ENCODE data around the gene BOD1L1. TPM values are rescaled to one million over a fixed set of nuclear protein-coding genes. Genes with fewer than 3 reads are reported as not detected.

The BOD1L1 gene
- total RNA-seq, 1 donor = 38.0 TPM

DNA sequence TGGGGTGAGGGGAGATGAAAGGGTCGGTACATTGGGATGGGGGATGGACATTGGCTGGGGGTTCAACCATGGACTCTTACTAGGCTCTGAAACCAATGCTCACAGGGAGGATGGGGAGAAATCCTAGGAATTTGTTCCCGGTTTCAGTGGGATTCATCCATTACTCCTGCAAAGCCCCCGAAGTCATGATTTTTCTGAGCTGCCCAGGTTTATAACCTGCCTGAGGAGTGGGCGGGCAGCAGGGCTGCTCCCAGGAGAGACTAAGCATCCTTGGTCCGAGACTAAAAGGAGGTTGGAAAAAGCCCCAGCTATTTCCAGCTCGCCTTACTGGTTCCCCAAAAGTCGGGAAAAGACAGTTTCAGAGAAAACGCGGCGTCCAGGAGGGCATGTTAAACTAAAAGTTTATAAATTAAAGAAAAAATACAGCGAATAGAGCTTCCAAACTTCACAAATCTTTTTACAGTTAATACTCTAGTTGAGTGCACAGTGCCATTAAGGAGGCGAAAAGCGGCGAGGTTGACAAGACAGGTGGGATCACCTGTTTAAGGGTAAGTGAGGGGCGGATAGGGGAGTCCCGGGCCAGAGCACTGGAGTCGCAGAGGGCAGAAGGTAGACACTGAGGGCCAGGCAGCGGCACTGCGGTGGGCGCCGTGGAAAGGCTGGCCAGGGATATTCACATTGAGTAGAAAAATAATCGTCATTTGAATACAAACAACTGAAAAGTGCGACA lies 86.9 kb downstream of the BOD1L1 start:
- TF ChIP-seq, protein P1, sequence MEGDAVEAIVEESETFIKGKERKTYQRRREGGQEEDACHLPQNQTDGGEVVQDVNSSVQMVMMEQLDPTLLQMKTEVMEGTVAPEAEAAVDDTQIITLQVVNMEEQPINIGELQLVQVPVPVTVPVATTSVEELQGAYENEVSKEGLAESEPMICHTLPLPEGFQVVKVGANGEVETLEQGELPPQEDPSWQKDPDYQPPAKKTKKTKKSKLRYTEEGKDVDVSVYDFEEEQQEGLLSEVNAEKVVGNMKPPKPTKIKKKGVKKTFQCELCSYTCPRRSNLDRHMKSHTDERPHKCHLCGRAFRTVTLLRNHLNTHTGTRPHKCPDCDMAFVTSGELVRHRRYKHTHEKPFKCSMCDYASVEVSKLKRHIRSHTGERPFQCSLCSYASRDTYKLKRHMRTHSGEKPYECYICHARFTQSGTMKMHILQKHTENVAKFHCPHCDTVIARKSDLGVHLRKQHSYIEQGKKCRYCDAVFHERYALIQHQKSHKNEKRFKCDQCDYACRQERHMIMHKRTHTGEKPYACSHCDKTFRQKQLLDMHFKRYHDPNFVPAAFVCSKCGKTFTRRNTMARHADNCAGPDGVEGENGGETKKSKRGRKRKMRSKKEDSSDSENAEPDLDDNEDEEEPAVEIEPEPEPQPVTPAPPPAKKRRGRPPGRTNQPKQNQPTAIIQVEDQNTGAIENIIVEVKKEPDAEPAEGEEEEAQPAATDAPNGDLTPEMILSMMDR (IDR thresholded peaks at IDR 0.05; ENCODE audit: insufficient read depth, low read length) = no peak
- no peak overlapping the region for H3K4me3 ChIP-seq (ENCODE audit: low read depth, low read length)
- no peak for DNase-seq (ENCODE audit: low read depth)

DNA sequence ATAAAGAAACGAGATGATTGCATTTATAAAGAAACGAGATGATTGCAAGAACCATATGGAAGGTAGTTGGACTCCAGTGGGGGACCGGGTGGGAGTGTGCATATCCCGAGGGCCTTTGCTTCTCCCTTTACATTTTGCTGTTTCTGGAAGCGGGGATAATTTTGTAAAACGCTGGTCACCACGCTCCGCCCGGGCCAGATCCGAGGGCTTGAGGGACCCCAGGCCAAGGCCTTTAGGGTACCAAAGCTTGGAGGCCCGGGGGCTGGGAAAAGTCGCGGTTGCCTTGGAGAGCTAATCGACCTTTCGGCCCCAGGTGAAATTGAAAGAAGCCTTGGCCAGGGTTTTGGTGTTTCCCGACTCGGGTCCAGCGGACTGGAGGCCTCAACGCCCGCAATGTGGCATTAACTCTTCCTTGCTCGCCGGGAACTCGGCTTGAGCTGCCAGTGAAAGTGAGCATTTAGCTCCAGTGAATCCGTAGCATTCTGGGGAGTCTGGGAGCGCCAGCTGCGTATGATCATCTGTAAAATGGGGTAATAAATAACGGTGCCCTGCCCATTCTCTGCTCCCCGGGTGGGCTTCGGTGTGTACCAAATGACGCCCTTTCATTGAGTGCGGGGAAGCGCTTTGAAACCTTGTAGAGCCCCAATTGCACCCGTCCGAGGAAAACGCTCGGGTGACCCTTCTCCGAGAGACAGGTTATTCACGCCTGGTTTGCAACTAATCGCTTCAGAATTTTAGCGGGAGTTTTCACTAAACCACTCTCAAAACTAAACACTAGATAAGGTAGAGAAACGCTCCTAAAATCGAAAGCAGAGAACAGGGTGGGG lies 87.7 kb downstream of the BOD1L1 start:
- no peak for DNase-seq (ENCODE audit: low read depth)
- H3K4me3 ChIP-seq (ENCODE audit: low read depth, low read length) = no peak overlapping the region
- TF ChIP-seq, protein P1 (IDR thresholded peaks at IDR 0.05; ENCODE audit: insufficient read depth, low read length) = no peak

DNA sequence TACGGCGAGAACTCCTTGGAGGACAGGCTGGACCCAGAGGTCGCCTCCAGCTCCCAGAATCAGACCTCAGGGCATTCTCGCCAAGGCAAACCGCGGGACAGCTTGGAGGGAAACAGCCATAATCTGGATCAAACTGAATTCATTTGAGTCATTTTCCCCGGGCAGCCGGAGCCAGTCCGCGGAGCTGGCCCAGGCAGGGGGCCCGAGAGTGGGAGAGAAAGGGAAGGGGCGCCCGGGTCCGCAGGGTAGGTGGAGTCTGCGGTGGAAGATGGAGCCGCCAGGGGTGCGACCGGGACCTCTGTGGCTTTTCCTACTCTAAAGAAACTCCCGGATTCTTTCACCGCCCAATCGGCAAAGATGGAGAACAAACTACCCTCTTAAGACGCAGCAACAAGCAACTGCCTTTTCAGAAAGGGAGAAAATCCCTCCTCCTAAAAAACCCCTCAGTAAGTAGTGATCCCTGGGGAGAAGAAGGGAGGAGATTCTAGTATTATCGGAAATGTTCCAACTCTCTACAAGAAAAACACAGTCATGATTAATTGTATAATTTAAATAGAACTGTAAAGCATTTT lies 88.4 kb downstream of the BOD1L1 start:
- TF ChIP-seq, protein P1 (IDR thresholded peaks at IDR 0.05; ENCODE audit: insufficient read depth, low read length) = no peak
- H3K4me3 ChIP-seq (ENCODE audit: low read depth, low read length) = no peak overlapping the region
- no peak for DNase-seq (ENCODE audit: low read depth)

DNA sequence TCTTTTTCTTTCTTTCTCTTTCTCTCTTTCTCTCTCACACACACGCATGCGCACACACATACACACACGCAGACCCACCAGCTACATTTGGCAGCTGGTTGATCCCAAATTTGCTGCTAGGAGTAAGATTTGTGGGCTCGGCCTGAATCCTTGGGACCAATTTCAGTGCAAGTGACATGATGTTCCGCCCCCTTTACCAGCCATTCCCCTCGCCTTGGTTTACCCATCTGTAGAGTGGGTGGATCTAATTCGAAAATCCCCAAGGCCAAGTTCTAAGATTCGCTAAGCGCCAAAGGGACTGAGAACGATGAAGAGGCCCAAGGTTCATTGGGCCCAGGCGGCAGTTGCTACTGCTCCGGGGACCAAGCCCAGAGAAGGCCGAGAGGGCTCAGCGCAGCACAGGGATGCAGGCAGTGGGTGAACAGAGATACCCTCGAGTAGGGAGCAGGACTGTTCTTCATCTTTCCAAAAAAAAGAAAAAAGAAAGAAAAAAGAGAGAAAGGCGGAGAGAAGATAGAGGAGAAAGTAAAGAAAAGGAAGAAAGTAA lies 89.0 kb downstream of the BOD1L1 start:
- DNase-seq (ENCODE audit: low read depth) = no peak
- TF ChIP-seq, protein P1 (IDR thresholded peaks at IDR 0.05; ENCODE audit: insufficient read depth, low read length) = no peak
- H3K4me3 ChIP-seq (ENCODE audit: low read depth, low read length) = no peak overlapping the region

DNA sequence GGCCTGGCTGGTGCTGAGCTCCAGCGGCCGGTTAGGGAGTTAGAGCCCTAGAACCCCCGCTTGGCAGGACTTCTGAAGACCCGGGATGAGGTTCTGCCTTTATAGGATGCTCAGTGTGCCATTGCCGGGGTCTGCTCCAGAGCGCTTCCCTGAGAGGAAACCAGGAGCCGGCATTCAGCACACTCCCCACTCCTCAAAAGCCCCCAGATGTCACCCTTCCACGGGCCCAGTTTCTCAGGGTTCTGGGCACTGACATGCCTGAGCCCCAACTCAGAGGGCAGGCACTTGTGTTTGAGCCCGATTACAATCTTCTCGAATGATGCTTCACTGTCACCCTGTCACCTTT lies 89.7 kb downstream of the BOD1L1 start:
- no peak for DNase-seq (ENCODE audit: low read depth)
- H3K4me3 ChIP-seq (ENCODE audit: low read depth, low read length) = no peak overlapping the region
- TF ChIP-seq, protein P1 (IDR thresholded peaks at IDR 0.05; ENCODE audit: insufficient read depth, low read length) = no peak

DNA sequence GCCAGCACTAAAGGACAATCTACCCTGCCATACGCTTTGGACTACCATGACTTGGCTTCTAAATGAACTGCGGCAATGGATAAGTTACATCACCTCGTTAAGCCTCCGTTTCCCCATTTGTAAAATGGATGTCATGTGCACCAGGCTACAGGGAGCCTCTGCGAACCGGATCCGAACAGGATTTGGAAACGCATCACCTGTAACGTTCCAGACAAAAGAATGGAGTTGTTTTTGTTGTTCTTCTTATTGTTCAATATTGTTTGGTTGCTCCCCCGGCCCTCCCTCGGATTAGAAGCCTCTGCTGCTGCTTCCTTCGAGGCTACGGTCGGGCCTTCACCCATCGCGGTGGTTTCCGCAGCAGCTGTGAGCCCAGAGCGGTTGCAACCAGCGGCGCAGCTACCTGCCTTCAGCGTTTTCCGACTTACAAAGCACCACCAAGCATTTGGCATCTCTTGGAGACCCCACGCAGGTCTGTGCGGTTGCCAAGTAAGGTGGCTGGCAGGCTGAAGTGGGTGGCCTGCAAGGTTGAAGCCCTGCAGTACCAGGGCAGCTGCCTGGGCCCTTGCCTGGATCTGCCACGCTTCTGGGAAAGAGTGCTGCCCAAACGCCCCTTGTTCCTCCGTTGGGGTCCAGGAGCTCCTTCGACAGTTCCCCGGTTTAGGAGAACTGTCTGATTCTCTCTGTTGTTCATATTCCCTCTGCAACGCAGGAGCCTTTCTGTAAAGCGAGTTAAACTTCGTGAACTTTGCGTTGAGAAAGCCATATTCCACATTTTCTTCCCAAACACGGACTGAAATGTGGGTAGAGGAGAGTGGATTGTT lies 90.3 kb downstream of the BOD1L1 start:
- H3K4me3 ChIP-seq (ENCODE audit: low read depth, low read length) = no peak overlapping the region
- TF ChIP-seq, protein P1 (IDR thresholded peaks at IDR 0.05; ENCODE audit: insufficient read depth, low read length) = no peak
- no peak for DNase-seq (ENCODE audit: low read depth)
